Transverse colon (tissue), 4 donors: Measurements from ENCODE around the gene TENM4.

ENCODE experiments used
- CTCF ChIP-seq, 5 experiments: fragments of 200-600 bp in 3 of 5; fragments of 450-650 bp in 2 of 5; sonication (generic) in 3 of 5; IDR thresholded peaks; 1 replicate in 2 of 5; 2 replicates in 3 of 5; pipeline ENCODE4 v1.5.1; 2016 to 2017; ENCODE audit warnings: antibody characterized with exemption in 5 of 5, inconsistent platforms in 3 of 5, mild to moderate bottlenecking in 2 of 5, moderate library complexity in 1 of 5
- EP300 ChIP-seq: sonication (generic); formaldehyde crosslinking; IDR thresholded peaks from one replicate; pipeline ENCODE4 v1.6.1; 2017; ENCODE audit warnings: antibody characterized with exemption, low read depth
- POLR2A ChIP-seq: fragments of 450-650 bp; IDR thresholded peaks from one replicate; pipeline ENCODE4 v1.6.1; 2016; ENCODE audit warnings: antibody characterized with exemption, mild to moderate bottlenecking, moderate library complexity
- POLR2AphosphoS5 ChIP-seq, 3 donors: sonication (generic); formaldehyde crosslinking; IDR thresholded peaks; one replicate each; pipeline ENCODE4 v1.6.1; 2016; ENCODE audit warnings: antibody characterized with exemption in 3 of 3

GRCh38 chr11:78807351-78807750 is 633.5 kb downstream of the TENM4 start:
- no peak for TF ChIP-seq CTCF (IDR thresholded peaks at IDR 0.05)
- no peak for TF ChIP-seq POLR2A
- no peak for TF ChIP-seq EP300
- no peak for TF ChIP-seq POLR2AphosphoS5 (IDR thresholded peaks at IDR 0.05)
